Kidney epithelial cell (primary cell): ENCODE measurements around the gene TRMU. TPM values are rescaled to one million over a fixed set of nuclear protein-coding genes. Genes with fewer than 3 reads are reported as not detected.

Source experiments
- DNase-seq: peaks from one replicate; pipeline ENCODE4 v3.0.0-alpha.2; 2010; ENCODE audit warnings: low read depth
- H3K27me3 ChIP-seq: 2 replicates; pipeline ENCODE4 v1.6.0; 2011; ENCODE audit warnings: low read length; ENCODE audit not compliant: control insufficient read depth, insufficient read depth
- H3K36me3 ChIP-seq: 2 replicates; pipeline ENCODE4 v1.5.1; 2011; ENCODE audit warnings: low read length; ENCODE audit not compliant: control insufficient read depth, insufficient read depth
- H3K4me3 ChIP-seq: 2 replicates; pipeline ENCODE4 v1.5.1; 2011; ENCODE audit warnings: low read depth, mild to moderate bottlenecking, control low read depth, low read length
- CTCF ChIP-seq: IDR thresholded peaks from 2 replicates; pipeline ENCODE4 v1.5.1; 2011; ENCODE audit warnings: mild to moderate bottlenecking, moderate library complexity, low read length, control low read depth, inconsistent platforms; ENCODE audit not compliant: insufficient read depth, poor library complexity, severe bottlenecking
- total RNA-seq: library from RNA; depleted of rRNA; stranded (reverse); fragments of >200 nt; gene quantifications from 2 replicates; pipeline ENCODE4 v1.2.3, GENCODE V29; 2015

The TRMU gene
- total RNA-seq, 1 donor from 2014 or later = 20.8 TPM

GRCh38 chr22:46289244-46289891, 46.1 kb upstream of the TRMU start:
- H3K27me3 ChIP-seq = no peaks in the 10 kb centered on the region
- TF ChIP-seq CTCF = no peak
- no peak for DNase-seq
- no peak overlapping the region for H3K4me3 ChIP-seq
- H3K36me3 ChIP-seq = peaks cover 5% of the 10 kb centered on the region

- Histone ChIP-seq H3K27me3 (no peaks in the 10 kb centered on the region), H3K36me3 (peaks cover 5% of the 10 kb centered on the region), H3K4me3 (no peak overlapping the region)
- DNase-seq = no peak
- no peak for TF ChIP-seq CTCF
These were observed 45.2 kb upstream of the TRMU start for GRCh38 chr22:46290121-46290842.

GRCh38 chr22:46290843-46291785, 44.4 kb upstream of the TRMU start:
- no peak for TF ChIP-seq CTCF
- H3K4me3 ChIP-seq = no peak overlapping the region
- H3K36me3 ChIP-seq = peaks cover 5% of the 10 kb centered on the region
- DNase-seq = no peak
- no peaks in the 10 kb centered on the region for H3K27me3 ChIP-seq

GRCh38 chr22:46292173-46292572, 43.3 kb upstream of the TRMU start:
- no peak for TF ChIP-seq CTCF
- no peak for DNase-seq
- no peaks in the 10 kb centered on the region for H3K27me3 ChIP-seq
- no peak overlapping the region for H3K4me3 ChIP-seq
- no peaks in the 10 kb centered on the region for H3K36me3 ChIP-seq

GRCh38 chr22:46292732-46293131, 42.8 kb upstream of the TRMU start:
- TF ChIP-seq CTCF = no peak
- Histone ChIP-seq H3K27me3 (no peaks in the 10 kb centered on the region), H3K36me3 (no peaks in the 10 kb centered on the region), H3K4me3 (no peak overlapping the region)
- DNase-seq = no peak
